ENCODE results near the gene POLR3C.

- no peak for TF ChIP-seq EZH2phosphoT487 (IDR thresholded peaks at IDR 0.05; ENCODE audit: low read depth)
- TF ChIP-seq, protein P1, sequence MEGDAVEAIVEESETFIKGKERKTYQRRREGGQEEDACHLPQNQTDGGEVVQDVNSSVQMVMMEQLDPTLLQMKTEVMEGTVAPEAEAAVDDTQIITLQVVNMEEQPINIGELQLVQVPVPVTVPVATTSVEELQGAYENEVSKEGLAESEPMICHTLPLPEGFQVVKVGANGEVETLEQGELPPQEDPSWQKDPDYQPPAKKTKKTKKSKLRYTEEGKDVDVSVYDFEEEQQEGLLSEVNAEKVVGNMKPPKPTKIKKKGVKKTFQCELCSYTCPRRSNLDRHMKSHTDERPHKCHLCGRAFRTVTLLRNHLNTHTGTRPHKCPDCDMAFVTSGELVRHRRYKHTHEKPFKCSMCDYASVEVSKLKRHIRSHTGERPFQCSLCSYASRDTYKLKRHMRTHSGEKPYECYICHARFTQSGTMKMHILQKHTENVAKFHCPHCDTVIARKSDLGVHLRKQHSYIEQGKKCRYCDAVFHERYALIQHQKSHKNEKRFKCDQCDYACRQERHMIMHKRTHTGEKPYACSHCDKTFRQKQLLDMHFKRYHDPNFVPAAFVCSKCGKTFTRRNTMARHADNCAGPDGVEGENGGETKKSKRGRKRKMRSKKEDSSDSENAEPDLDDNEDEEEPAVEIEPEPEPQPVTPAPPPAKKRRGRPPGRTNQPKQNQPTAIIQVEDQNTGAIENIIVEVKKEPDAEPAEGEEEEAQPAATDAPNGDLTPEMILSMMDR (IDR thresholded peaks at IDR 0.05; ENCODE audit: low read depth, low read length): peak; percentile 83
Observed at GRCh38 chr1:145846201-145846612, 22.2 kb downstream of the POLR3C start.

Measured in OCI-LY3 (cell line).